GM11168 (cell line): ENCODE measurements around the gene RPL36AL.
"Not testable (repeated sequence)": the region's sequence is repeated elsewhere in the genome, so short reads cannot be mapped to it uniquely, and the experiment has no call there.

ENCODE experiments used
- in situ Hi-C: fragments of 300-500 bp; cut with MboI; formaldehyde crosslinking; loops from one replicate; pipeline ENCODE4 v1.12.0; 2022; ENCODE audit warnings: low sequenced_read_pairs; ENCODE audit not compliant: unreplicated experiment

The RPL36AL gene

GRCh38 chr14:49621114-49621881, 872 bp upstream of the RPL36AL start:
- in situ Hi-C loops = no loop called here

GRCh38 chr14:49619730-49620129, 696 bp downstream of the RPL36AL start:
- in situ Hi-C loops = no loop called here

GRCh38 chr14:49619273-49619672, 1.2 kb downstream of the RPL36AL start:
- in situ Hi-C loops = not testable (repeated sequence)

GRCh38 chr14:49617852-49618519, 2.4 kb downstream of the RPL36AL start:
- in situ Hi-C loops = no loop called here

- in situ Hi-C loops = no loop called here
Observed at GRCh38 chr14:49615776-49616175, 4.7 kb downstream of the RPL36AL start.

GRCh38 chr14:49614196-49614595, 6.2 kb downstream of the RPL36AL start:
- in situ Hi-C loops = no loop called here

GRCh38 chr14:49612671-49613070, 7.8 kb downstream of the RPL36AL start:
- in situ Hi-C loops = no loop called here

- in situ Hi-C loops = no loop called here
Observed at GRCh38 chr14:49612251-49612650, 8.2 kb downstream of the RPL36AL start.

- in situ Hi-C loops = no loop called here
Observed at GRCh38 chr14:49607583-49607982, 12.8 kb downstream of the RPL36AL start.

- in situ Hi-C loops = no loop called here
Observed at GRCh38 chr14:49598485-49599300, 21.7 kb downstream of the RPL36AL start, which contains the start of gene LRR1. LRR1 (plus strand) TSS chr14:49598940; CDS start chr14:49599021, 81 bp downstream.

GRCh38 chr14:49598189-49598484, 22.3 kb downstream of the RPL36AL start:
- in situ Hi-C loops = no loop called here

GRCh38 chr14:49594347-49595091, 25.9 kb downstream of the RPL36AL start:
- in situ Hi-C loops = no loop called here

GRCh38 chr14:49593016-49593415, 27.4 kb downstream of the RPL36AL start:
- in situ Hi-C loops = no loop called here

- in situ Hi-C loops = no loop called here
Observed at GRCh38 chr14:49589387-49589786, 31.0 kb downstream of the RPL36AL start.

- in situ Hi-C loops = no loop called here
Observed at GRCh38 chr14:49586673-49587460, 33.6 kb downstream of the RPL36AL start.

- in situ Hi-C loops = no loop called here
Observed at GRCh38 chr14:49585803-49586672, 34.4 kb downstream of the RPL36AL start, which contains the start of gene RPS29. RPS29 (minus strand) TSS chr14:49586380; CDS start chr14:49586346, 34 bp downstream.

- in situ Hi-C loops = not testable (repeated sequence)
Observed at GRCh38 chr14:49584981-49585640, 35.3 kb downstream of the RPL36AL start.

- in situ Hi-C loops = no loop called here
Observed at GRCh38 chr14:49584058-49584457, 36.4 kb downstream of the RPL36AL start.
